WTC11 (cell line): ENCODE data around the gene ABCA1.

ENCODE experiments used
- CBFB ChIP-seq: sonication (generic); formaldehyde crosslinking; IDR thresholded peaks from 2 replicates; pipeline ENCODE4 v1.8.1; 2022; ENCODE audit warnings: mild to moderate bottlenecking, low read depth, missing genetic modification reagents
- CREM ChIP-seq: sonication (generic); formaldehyde crosslinking; IDR thresholded peaks from 2 replicates; pipeline ENCODE4 v1.8.1; 2022; ENCODE audit warnings: mild to moderate bottlenecking, missing genetic modification reagents, moderate library complexity
- CTCF ChIP-seq: fragments of 200-600 bp; IDR thresholded peaks from 2 replicates; pipeline ENCODE4 v1.8.0; 2022; ENCODE audit warnings: antibody characterized with exemption
- E2F1 ChIP-seq: sonication (generic); formaldehyde crosslinking; IDR thresholded peaks from 2 replicates; pipeline ENCODE4 v1.8.0; 2022; ENCODE audit warnings: mild to moderate bottlenecking, missing genetic modification reagents
- JUN ChIP-seq: sonication (generic); formaldehyde crosslinking; IDR thresholded peaks from 2 replicates; pipeline ENCODE4 v1.8.0; 2023; ENCODE audit warnings: mild to moderate bottlenecking, missing genetic modification reagents
- MAX ChIP-seq: sonication (generic); formaldehyde crosslinking; IDR thresholded peaks from 2 replicates; pipeline ENCODE4 v1.8.0; 2022; ENCODE audit warnings: mild to moderate bottlenecking, missing genetic modification reagents
- NFYB ChIP-seq: sonication (generic); formaldehyde crosslinking; conservative IDR thresholded peaks from 2 replicates; pipeline ENCODE4 v1.8.0; 2022; ENCODE audit warnings: low read depth, missing genetic modification reagents
- ZNF317 ChIP-seq: sonication (generic); formaldehyde crosslinking; IDR thresholded peaks from 2 replicates; pipeline ENCODE4 v1.8.1; 2023; ENCODE audit warnings: low read depth, mild to moderate bottlenecking, moderate library complexity, missing genetic modification reagents, borderline replicate concordance
- TF ChIP-seq, protein P1 (sequence below): fragments of 250-450 bp; sonication (Bioruptor Pico); conservative IDR thresholded peaks from 2 replicates; pipeline ENCODE4 v1.9.0; 2021; ENCODE audit warnings: mild to moderate bottlenecking

DNA sequence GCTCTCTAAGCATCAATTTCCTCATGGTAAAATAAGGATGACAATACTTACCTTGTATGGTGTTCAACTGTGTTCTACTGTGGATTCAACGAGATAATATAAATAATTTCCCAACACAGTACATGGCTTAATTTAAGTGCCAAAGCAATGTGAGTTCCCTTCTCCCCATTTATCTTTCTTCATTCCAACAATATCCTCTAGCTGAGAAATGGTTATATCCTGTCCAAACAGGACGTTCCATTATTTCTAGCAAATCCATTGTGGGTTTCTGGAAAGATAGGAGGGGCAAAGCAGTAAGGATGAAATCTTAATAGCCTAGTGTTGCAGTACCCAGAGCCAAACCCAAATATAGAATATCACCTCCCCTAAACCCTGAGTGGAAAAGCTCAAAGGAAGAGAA lies 22.0 kb downstream of the ABCA1 start:
- TF ChIP-seq JUN (CRISPR knock-in tag) (no peak), CTCF (no peak), CREM (CRISPR knock-in tag) (no peak), NFYB (no peak), ZNF317 (CRISPR knock-in tag) (no peak), E2F1 (CRISPR knock-in tag) (no peak), MAX (no peak), CBFB (no peak)
- TF ChIP-seq, protein P1, sequence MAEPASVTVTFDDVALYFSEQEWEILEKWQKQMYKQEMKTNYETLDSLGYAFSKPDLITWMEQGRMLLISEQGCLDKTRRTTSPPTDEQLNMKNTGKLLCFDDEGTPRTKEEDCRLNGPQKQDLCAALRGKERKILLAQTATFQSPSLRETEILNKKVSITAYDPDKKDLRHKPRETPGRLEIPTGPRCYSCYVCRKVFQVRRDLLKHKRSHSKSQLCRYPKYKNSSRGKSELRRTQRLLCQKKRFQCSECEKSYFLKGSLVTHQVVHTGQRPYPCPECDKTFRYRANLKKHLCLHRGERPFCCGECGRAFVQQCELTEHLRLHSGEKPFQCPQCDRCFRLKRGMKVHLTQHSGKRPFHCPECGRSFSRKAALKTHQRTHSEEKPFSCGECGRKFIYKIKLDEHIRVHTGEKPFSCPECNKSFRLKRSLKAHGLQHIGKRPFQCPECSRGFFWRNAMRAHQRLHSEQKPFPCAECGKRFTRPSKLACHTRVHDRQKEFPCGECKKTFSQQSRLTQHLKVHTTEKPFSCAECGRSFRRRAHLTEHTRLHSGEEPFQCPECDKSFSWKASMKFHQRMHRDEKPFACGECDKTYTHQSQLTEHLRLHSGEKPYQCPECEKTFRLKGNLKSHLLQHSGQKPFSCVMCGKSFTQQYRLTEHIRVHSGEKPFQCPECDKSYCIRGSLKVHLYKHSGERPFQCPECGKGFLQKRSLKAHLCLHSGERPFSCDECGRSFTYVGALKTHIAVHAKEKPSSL (CRISPR knock-in tag): no peak
